GM19467 (cell line): ENCODE data around the gene KDM8.
A peak's percentile ranks its signal among the peaks of the same experiment; 100 is the strongest.

Experiments
- ATAC-seq: cut with Tn5 transposase; IDR thresholded peaks from one replicate; pipeline ENCODE4 v1.9.1; 2021; ENCODE audit warnings: mild to moderate bottlenecking, moderate library complexity; ENCODE audit not compliant: unreplicated experiment

Gene KDM8

GRCh38 chr16:27228621-27229501 lies 25.5 kb downstream of the KDM8 start:
- ATAC-seq = no peak

DNA sequence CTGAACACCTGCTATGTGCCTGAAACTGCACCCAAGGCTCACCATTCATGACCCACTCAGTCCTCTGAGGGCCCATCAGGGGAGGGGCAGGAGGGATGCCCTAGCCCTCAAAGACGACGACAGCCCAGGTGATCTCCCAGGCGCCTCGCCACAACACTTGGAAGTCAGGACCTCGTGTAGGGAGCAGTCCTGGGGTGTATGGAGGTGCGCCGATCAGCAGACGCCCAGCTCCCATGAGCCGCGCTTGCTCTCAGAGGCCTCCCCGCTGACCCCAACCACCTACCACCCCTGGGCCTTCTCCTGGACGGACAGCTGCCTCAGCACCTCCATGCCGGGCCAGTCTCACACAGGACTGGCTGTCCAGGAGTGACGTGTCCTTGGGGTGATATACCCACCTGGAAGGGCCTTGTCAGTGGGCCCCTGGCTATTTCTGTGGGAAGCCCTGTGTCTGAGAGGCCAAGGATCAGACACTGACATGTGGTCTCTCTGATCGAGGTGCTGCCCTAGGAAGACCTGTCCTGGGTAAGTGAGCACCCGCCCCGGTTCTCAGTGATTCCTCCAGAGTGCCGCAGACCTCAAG lies 26.7 kb downstream of the KDM8 start:
- no peak for ATAC-seq

DNA sequence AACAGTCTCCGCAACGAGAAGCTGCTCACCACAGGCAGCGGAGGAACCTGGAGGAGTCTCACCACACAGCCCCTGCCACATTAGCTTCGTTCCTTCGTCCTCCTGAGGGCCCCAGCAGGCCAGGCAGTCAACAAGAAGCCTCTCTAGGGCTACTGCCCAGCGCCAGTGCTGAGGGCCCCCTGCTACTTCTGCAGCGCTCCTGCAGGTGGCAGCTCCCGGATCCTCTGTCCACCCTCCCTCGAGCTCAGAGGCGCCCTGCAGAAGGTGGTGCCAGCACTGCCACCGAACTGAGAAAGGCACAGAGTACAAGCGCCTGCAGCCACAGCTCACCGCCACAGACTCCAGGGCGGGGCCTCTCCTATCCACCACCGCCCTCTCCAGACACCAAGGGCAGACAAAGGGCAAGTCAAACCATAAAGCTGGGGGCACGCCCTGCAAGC lies 27.3 kb downstream of the KDM8 start:
- no peak for ATAC-seq

- ATAC-seq = peak; percentile 9
Measured at GRCh38 chr16:27231692-27232060, 28.4 kb downstream of the KDM8 start.

- ATAC-seq = peak; percentile 48
Measured at GRCh38 chr16:27232061-27232900, 29.0 kb downstream of the KDM8 start.

- ATAC-seq = no peak
Measured at GRCh38 chr16:27232901-27233625, 29.7 kb downstream of the KDM8 start.

DNA sequence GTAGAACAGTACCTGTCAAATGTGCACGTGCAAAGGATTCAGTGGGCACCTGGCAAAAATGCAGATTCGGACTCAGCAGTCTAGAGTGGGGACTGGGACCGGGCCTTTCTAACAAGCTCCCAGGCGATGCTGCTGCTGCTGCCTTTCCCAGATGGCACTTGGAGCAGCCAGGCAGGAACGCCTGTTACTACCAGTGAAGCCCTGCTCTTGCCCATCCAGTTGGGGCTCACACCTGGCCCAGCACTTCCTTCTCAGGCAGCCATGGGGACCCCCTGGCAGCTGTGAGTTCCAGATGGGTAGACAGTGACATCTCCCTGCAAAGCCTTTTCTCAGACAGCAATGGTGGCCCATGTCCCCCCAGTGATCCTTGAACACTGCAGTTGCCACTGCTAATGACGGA lies 30.4 kb downstream of the KDM8 start:
- no peak for ATAC-seq

DNA sequence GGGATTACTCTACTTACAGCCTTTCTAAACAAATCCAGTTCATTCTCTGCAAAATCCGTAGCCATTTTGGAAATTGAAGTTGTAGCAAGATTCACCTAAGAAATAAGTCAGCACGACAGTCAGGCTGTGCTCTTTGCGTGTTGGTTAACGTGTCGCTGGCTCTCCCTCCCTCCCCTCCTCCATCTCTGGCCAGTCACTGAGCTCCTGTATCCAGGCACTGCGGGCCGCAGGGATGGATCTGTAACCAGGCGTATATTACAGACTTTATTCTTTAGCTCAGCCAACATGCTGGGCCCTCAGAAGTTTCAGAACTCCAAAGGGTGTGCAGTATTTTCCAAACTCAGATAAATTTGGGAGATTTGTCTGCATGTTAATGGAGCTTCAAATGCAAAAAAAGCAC lies 30.8 kb downstream of the KDM8 start:
- no peak for ATAC-seq

- no peak for ATAC-seq
Measured at GRCh38 chr16:27234603-27235002, 31.3 kb downstream of the KDM8 start.

DNA sequence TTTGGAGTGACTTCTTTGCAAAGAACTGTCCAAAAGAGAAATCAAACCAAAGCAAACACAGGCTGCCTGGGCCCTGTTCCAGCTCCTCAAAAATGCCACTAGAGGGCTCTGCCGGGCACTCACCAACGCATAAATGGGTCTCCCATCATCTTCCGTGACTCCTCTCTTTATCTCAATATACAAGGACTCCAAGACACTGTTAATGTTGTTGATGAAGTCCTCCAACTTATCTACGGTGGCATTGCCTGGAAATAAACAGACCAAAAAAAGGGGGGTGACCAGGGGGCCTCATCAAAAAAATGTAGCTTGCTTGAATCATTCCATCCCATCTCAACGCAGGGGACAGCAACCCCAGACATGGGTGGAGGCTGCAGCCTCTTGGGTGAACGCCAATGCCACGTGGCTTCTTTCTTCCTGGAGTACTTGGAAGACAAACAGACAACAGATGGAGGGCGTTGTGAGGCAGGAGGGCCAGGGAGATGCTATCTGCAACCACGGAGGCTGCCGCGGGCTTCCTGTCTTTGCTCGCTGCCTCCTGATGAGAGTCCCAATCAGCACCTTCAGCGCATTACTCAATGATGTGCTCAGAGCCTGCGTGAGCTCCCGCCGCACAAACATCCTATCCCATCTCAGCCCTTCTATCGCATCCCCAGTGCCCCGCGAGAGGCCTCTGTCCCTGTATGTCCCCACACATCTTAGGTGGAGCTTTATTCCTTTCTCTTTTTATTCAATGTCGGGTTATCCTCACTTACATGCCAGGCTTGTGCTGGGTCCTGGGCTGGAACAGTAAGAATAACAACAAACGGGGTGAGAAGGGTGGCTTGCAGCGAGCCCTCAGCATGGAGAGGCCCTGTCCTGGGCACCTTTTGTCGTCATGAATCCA lies 32.0 kb downstream of the KDM8 start:
- no peak for ATAC-seq

DNA sequence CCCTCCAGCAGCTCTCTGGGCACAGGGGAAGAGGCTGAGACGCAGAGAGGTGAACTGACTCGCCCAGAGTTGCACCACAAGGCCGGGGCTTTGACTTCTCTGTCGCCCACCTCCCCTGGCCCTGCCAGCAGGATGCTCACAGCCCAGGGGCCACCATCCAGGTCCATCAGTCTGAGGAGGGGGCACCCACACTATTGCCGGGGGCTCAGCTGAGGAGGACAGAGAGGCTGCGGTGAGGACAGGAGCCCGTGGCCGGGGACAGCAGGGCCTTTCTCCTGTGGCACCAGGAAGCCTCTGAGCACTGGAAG lies 32.6 kb downstream of the KDM8 start:
- no peak for ATAC-seq

DNA sequence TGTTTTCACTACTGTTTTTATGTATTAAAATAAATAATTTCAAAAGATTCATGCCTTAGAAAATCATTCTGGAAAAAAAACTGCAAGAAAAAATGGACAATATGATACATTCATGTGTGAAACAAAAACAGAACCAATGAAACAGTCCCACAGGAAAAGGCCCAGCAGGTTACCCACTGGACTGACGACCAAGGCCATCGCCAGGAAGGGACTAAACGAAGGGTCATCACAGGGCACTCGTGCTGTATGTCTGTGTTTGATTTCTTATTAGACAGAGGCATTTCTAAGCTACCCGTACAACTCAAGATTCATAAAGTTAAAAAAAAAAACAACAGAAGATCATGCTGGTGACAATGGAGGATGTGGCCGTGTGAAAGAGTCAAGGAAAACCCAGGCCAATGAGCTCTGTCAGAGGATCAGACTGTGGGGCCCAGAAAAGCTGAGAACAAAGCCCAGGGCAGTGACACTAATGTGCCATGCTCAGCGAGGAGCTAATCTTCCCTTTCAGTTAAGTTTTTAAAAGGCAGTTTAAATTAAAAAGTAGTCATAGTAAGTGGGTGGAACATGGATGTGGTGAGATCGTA lies 33.4 kb downstream of the KDM8 start:
- ATAC-seq = no peak

- ATAC-seq = peak; percentile 60
Measured at GRCh38 chr16:27237219-27238015, 34.1 kb downstream of the KDM8 start.

- no peak for ATAC-seq
Measured at GRCh38 chr16:27238016-27238587, 34.8 kb downstream of the KDM8 start.

- no peak for ATAC-seq
Measured at GRCh38 chr16:27238591-27238990, 35.3 kb downstream of the KDM8 start.

GRCh38 chr16:27239026-27239425 lies 35.7 kb downstream of the KDM8 start:
- ATAC-seq = no peak

- no peak for ATAC-seq
Measured at GRCh38 chr16:27239906-27240655, 36.8 kb downstream of the KDM8 start.

DNA sequence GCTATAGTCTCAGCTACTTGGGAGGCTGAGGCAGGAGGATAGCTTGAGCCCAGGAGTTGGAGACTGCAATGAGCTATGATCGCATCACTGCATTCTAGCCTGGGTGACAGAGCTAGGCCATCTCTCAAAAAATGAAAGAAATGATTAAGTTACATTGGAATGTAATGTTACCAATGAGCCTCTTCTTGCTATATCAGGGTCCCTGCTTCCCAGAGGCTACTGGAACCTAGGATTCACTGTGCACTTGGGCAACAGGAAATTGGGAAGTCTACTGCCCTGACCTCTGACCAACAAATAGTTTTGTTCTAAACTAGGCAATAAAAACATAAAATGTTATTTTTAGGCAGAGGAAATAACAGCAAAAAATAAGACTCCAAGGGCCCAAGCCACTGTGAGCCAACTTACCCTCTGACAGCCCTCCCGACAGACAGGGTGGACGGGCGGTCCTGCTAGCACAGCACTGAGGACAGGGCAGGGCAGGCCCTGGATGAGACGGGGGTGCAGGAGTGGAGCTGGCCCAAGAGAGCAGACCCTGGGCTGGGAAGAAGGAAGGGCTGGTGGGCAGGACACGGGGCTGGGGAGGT lies 37.7 kb downstream of the KDM8 start:
- ATAC-seq = no peak
